Sigmoid colon (tissue), 7 donors: ENCODE data around the gene SORCS1. TPM values are rescaled to one million over a fixed set of nuclear protein-coding genes. Genes with fewer than 3 reads are reported as not detected.

Experiments
- DNase-seq: peaks from one replicate; pipeline ENCODE4 v3.0.0-alpha.2; 2019
- H3K27ac ChIP-seq, 4 donors: fragments of 200-600 bp; sonication (generic); one replicate each; pipeline ENCODE4 v1.5.1; 2016 to 2019; ENCODE audit warnings: mild to moderate bottlenecking in 1 of 4
- H3K27me3 ChIP-seq, 3 donors: fragments of 200-600 bp; sonication (generic); one replicate each; pipeline ENCODE4 v1.5.1; 2019; ENCODE audit warnings: mild to moderate bottlenecking in 1 of 3
- H3K36me3 ChIP-seq, 4 donors: fragments of 200-600 bp; sonication (generic); one replicate each; pipeline ENCODE4 v1.5.1; 2016 to 2019
- H3K4me1 ChIP-seq, 4 donors: fragments of 200-600 bp; sonication (generic); one replicate each; pipeline ENCODE4 v1.5.1; 2017 to 2019
- H3K4me3 ChIP-seq, 4 donors: fragments of 200-600 bp; sonication (generic); one replicate each; pipeline ENCODE4 v1.5.1; 2017 to 2019; ENCODE audit warnings: mild to moderate bottlenecking in 2 of 4, moderate library complexity in 1 of 4
- H3K9me3 ChIP-seq, 4 donors: fragments of 200-600 bp in 3 of 4; sonication (generic) in 3 of 4; one replicate each; pipeline versions ENCODE4 v1.5.1 to v1.6.1; 2013 to 2019
- EP300 ChIP-seq, 4 donors: sonication (generic); formaldehyde crosslinking; IDR thresholded peaks; one replicate each; pipeline ENCODE4 v1.6.1; 2017; ENCODE audit warnings: antibody characterized with exemption in 4 of 4
- POLR2A ChIP-seq, 2 donors: fragments of 450-650 bp; IDR thresholded peaks; one replicate each; pipeline ENCODE4 v1.6.1; 2016; ENCODE audit warnings: antibody characterized with exemption in 2 of 2, mild to moderate bottlenecking in 2 of 2, moderate library complexity in 2 of 2
- POLR2AphosphoS5 ChIP-seq, 4 donors: sonication (generic); formaldehyde crosslinking; IDR thresholded peaks; one replicate each; pipeline ENCODE4 v1.6.1; 2017; ENCODE audit warnings: antibody characterized with exemption in 4 of 4
- WGBS, 2 donors: extraction: QIAGEN DNeasy Blood & Tissue Kit; methylation state at CpG; one replicate each; pipeline ENCODE4 v1.1.7; 2013; 5-methylcytosine and 5-hydroxymethylcytosine counted together
- intact Hi-C: fragments of 100-400 bp; cut with DNase I; formaldehyde crosslinking; loops from one replicate; pipeline ENCODE4 v1.15.1; 2023
- polyA plus RNA-seq, 3 donors: library from polyadenylated mRNA; stranded (reverse); fragments of 200-250 nt; gene quantifications; one replicate each; pipeline ENCODE4 v1.2.3, GENCODE V29; 2013
- total RNA-seq, 4 donors: library from RNA; depleted of rRNA; stranded (reverse); fragments of >200 nt; gene quantifications; one replicate each; pipeline ENCODE4 v1.1.0, GENCODE V29; 2016
- TF ChIP-seq, protein P1 (sequence below), 4 experiments: fragments of 450-650 bp in 3 of 4; fragments of 200-600 bp in 1 of 4; IDR thresholded peaks; one replicate each; pipeline ENCODE4 v1.5.1; 2016 to 2019; ENCODE audit warnings: antibody characterized with exemption in 4 of 4, mild to moderate bottlenecking in 3 of 4, moderate library complexity in 2 of 4
- donor health status: healthy with polysubstance abuse.
- donor health status: Bipolar disorder and iron deficiency.
- donor health status: healthy.

Gene SORCS1
- total and polyA plus RNA-seq, 7 donors, result 2.5 to 18.3 (median 8.7) TPM; not detected in 1

DNA sequence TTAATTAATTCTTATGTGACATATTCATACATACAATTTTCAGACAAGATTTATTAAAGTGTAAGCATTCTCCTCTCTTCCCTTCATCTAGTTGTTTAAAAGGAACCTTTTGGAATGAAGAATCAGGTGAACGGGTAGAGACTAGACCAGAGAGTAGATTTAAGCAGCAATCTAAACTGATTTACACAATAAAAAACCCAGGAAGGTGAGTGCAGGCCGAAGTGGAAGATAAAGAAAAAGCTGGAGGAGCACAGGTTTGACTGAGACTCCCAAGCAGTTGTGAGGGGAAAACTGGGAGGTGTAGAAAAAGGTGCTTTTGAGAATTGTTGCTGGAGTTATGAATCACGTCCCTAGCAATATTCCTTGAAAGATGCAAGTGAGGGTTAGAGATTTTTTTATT, 601.1 kb downstream of the SORCS1 start:
- Histone ChIP-seq H3K4me3 (no peak overlapping the region), H3K4me1 (peaks cover 0 to 3% (median 0%) of the 10 kb centered on the region in 4 donors), H3K9me3 (no peaks in the 10 kb centered on the region), H3K27me3 (no peaks in the 10 kb centered on the region), H3K36me3 (no peaks in the 10 kb centered on the region), H3K27ac (no peak overlapping the region)
- TF ChIP-seq POLR2A (IDR thresholded peaks at IDR 0.05), result no peak
- TF ChIP-seq POLR2AphosphoS5 (IDR thresholded peaks at IDR 0.05), result no peak
- TF ChIP-seq, protein P1, sequence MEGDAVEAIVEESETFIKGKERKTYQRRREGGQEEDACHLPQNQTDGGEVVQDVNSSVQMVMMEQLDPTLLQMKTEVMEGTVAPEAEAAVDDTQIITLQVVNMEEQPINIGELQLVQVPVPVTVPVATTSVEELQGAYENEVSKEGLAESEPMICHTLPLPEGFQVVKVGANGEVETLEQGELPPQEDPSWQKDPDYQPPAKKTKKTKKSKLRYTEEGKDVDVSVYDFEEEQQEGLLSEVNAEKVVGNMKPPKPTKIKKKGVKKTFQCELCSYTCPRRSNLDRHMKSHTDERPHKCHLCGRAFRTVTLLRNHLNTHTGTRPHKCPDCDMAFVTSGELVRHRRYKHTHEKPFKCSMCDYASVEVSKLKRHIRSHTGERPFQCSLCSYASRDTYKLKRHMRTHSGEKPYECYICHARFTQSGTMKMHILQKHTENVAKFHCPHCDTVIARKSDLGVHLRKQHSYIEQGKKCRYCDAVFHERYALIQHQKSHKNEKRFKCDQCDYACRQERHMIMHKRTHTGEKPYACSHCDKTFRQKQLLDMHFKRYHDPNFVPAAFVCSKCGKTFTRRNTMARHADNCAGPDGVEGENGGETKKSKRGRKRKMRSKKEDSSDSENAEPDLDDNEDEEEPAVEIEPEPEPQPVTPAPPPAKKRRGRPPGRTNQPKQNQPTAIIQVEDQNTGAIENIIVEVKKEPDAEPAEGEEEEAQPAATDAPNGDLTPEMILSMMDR (IDR thresholded peaks at IDR 0.05), result no peak
- TF ChIP-seq EP300 (IDR thresholded peaks at IDR 0.05), result no peak
- no peak for DNase-seq
- intact Hi-C loops, result no loop called here
- 24 to 46% methylated on average over 3 of the region's 3 CpGs for WGBS, 2 donors

DNA sequence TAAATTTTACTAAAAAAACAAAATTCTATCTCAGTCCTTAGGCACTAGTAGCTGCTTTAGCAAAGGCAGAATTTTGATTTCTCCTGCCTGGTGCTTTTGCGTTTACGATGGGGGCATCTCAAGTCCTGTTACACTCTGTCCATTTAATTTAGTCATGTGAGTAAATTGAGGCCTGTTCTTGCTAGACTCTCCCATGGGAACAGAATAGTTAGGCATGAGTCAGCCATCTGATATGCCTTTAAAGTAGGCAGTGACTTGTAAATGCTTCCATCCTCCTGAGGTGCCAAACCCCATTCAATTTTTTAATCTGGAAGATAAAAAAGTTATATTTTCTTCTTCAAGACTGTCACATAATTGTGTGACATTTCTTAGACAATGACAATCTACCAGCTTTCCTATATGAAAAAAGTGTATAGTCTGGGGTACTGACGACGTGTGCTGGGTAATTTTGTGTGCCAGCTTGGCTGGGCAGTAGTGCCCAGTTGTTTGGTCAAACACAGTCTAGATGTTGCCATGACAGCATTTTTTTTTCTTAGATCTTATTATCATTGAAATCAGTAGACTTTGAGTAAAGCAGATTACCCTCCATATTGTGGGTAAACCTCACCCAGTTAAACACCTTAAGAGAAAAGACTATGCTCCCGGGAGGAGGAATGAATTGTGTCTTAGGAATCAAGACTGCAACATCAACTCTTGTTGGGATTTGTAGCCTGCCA, 603.4 kb downstream of the SORCS1 start:
- TF ChIP-seq EP300 (IDR thresholded peaks at IDR 0.05) (no peak), POLR2AphosphoS5 (IDR thresholded peaks at IDR 0.05) (no peak)
- TF ChIP-seq, protein P1 (IDR thresholded peaks at IDR 0.05), result no peak
- no peak for DNase-seq
- 90 to 92% methylated on average over 5 of the region's 5 CpGs for WGBS, 2 donors
- Histone ChIP-seq H3K27ac (no peak overlapping the region), H3K9me3 (no peaks in the 10 kb centered on the region), H3K4me3 (no peak overlapping the region), H3K4me1 (no peaks in the 10 kb centered on the region), H3K36me3 (no peaks in the 10 kb centered on the region), H3K27me3 (no peaks in the 10 kb centered on the region)
- intact Hi-C loops, result no loop called here

DNA sequence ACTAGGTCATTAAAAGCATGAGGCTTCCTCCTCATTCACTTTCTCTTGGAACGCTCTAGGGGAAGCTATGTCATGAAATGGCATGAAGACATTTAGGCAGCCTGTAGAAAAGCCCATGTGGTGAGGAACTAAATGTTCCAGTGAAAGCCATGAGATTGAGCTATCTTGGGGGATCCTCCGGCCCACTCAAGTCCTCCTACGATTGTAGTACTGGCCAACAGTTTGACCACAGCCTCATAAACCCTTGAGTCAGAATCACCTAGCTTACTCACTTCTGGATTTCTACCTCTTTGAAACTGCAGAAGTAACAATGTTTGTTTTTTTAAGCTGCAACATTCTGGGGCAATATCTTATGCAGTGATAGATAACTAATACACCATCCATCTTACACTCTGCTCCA, 605.1 kb downstream of the SORCS1 start:
- Histone ChIP-seq H3K9me3 (no peaks in the 10 kb centered on the region), H3K27me3 (no peaks in the 10 kb centered on the region), H3K4me1 (no peaks in the 10 kb centered on the region), H3K4me3 (no peak overlapping the region), H3K36me3 (no peaks in the 10 kb centered on the region), H3K27ac (no peak overlapping the region)
- 92 to 93% methylated on average over 3 of the region's 3 CpGs for WGBS, 2 donors
- no peak for DNase-seq
- TF ChIP-seq POLR2AphosphoS5 (IDR thresholded peaks at IDR 0.05), result no peak
- intact Hi-C loops, result no loop called here

DNA sequence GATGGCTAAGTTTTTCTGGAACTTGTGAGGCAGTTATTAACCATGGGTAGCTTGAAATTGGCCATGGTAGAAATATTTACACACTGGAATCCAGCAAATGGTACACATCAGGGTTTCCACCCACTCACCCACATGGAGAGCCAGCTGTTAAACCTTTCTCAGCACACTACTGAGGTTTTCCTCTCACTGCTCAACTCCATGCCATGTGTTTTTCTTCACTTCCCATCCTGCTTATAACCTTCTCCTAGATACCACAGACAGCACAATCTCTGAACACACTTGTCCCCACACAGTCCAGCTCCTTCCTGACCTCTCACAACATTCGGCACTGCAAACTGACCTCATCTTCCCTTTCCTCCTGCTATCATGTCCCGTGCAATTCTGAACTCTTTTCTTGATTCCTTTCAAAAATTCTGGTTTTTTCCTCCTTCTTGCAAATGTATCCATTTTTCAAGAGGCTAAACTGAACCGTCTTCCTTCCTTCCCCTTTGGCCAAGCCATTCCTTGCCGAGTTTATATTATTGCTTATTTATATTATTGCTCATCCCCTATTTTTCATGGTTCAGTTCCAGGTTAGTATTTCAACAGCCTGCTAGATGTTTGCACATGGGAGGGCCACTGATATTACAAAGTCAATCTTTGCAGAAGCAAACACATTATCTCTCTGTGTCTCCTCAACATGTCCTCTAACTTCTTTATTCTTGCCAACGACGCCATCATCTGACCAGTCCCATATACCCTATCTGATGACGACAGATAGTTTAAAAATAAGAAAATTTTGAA, 606.4 kb downstream of the SORCS1 start:
- 59 to 63% methylated on average over 7 of the region's 7 CpGs for WGBS, 2 donors
- no peak for TF ChIP-seq EP300 (IDR thresholded peaks at IDR 0.05)
- TF ChIP-seq POLR2AphosphoS5 (IDR thresholded peaks at IDR 0.05), result no peak
- no peak for TF ChIP-seq POLR2A (IDR thresholded peaks at IDR 0.05)
- TF ChIP-seq, protein P1 (IDR thresholded peaks at IDR 0.05), result no peak
- no peaks in the 10 kb centered on the region for H3K4me1 ChIP-seq
- H3K4me3 ChIP-seq, result no peak overlapping the region
- intact Hi-C loops, result no loop called here
- H3K27me3 ChIP-seq, result no peaks in the 10 kb centered on the region
- H3K27ac ChIP-seq, result no peak overlapping the region
- no peaks in the 10 kb centered on the region for H3K9me3 ChIP-seq
- no peak for DNase-seq
- H3K36me3 ChIP-seq, result no peaks in the 10 kb centered on the region

DNA sequence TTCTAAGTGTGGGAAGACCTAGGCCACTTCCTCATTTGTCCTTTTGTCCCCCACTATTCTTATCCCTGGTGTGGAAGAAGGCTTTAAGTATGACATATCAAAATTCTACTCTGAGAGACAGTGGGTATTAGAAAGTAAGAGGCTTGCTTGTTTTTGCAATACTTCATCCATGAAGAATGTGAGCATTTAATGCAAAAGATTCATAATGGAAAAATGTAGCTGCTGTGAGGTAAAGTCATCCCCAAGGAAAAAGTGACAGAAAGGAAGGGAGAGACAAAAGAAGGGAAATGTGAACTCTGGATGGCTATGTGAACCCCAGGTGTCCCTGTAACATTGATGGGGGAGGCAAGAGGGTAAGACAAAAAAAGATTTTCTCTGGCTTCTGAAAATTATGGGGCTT, 607.5 kb downstream of the SORCS1 start:
- no peaks in the 10 kb centered on the region for H3K9me3 ChIP-seq
- no peak for DNase-seq
- H3K4me1 ChIP-seq, result no peaks in the 10 kb centered on the region
- no peak overlapping the region for H3K4me3 ChIP-seq
- intact Hi-C loops, result no loop called here
- no peak overlapping the region for H3K27ac ChIP-seq
- TF ChIP-seq POLR2AphosphoS5 (IDR thresholded peaks at IDR 0.05), result no peak
- TF ChIP-seq, protein P1 (IDR thresholded peaks at IDR 0.05), result no peak
- no peak for TF ChIP-seq POLR2A (IDR thresholded peaks at IDR 0.05)
- TF ChIP-seq EP300 (IDR thresholded peaks at IDR 0.05), result no peak
- no peaks in the 10 kb centered on the region for H3K36me3 ChIP-seq
- no peaks in the 10 kb centered on the region for H3K27me3 ChIP-seq
